NCI-H1092 (cell line): ENCODE results near the gene ST8SIA6.
"Not testable (repeated sequence)": the region's sequence is repeated elsewhere in the genome, so short reads cannot be mapped to it uniquely, and the experiment has no call there.

Experiments
- DNase-seq: peaks from one replicate; lab custom pipeline; 2025; lab: John Stamatoyannopoulos, UW

Gene ST8SIA6, protein sequence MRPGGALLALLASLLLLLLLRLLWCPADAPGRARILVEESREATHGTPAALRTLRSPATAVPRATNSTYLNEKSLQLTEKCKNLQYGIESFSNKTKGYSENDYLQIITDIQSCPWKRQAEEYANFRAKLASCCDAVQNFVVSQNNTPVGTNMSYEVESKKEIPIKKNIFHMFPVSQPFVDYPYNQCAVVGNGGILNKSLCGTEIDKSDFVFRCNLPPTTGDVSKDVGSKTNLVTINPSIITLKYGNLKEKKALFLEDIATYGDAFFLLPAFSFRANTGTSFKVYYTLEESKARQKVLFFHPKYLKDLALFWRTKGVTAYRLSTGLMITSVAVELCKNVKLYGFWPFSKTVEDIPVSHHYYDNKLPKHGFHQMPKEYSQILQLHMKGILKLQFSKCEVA

DNA sequence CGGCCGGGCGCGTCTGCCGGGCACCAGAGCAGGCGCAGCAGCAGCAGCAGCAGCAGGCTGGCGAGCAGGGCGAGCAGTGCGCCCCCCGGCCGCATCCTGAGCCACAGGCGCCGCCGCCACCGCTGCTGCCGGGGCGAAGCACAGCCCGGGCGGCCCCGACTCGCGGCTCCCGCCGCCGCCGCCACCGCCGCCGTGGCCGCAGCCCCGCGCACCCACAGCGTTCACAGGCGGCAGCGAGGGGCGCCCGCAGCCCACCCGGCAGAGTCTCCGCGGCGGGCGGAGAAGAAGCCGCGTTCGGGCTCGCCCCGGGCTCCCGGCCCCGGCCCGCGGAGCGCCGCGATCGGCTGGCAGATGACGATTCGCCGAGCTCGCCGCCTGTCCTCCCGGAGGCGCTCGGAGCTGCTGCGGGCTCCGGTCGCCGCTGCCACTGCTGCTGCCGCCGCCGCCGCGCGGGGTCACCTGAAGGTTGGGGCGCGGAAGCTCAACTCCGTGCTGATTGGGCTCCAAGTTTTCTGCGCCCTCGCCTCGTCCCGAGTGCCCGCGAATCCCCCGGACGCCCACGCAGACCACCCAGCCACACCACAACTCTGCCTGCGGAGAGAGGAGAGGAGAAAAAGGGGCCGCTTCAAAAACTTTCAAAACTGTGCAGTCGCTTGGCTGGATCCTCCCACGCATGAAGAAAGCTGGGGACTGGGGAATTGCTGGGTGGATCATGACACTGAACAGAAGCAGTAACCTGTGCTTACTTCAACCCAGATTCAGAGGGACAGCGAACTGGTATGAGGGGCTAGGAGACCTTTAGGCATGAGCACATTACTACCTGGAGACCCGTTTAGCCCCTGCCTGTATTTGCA lies at the start of gene ST8SIA6:
ST8SIA6 (minus strand) TSS at position 435 of the 854 bp plus-strand sequence; CDS start at position 95, 340 bp downstream.
- no peak for DNase-seq

DNA sequence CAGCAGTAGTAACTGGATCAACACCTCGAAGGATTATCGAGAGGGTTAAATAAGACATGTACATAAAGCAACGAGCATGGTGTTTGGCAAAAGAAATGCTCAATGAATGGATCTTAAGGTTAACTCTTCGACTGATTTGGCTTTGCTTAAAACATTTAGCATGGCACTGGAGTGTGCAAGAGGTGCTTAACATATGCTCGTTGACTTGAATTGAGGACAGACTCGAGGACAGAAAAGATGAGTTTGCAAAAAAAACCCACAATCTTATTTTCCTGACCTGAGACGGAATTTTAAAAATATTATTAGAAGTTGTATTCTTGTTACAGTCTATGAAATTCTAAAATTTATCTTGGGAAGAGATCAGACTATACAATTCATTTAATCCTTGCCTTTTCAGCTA lies 49.4 kb upstream of the ST8SIA6 start:
- DNase-seq = no peak

DNA sequence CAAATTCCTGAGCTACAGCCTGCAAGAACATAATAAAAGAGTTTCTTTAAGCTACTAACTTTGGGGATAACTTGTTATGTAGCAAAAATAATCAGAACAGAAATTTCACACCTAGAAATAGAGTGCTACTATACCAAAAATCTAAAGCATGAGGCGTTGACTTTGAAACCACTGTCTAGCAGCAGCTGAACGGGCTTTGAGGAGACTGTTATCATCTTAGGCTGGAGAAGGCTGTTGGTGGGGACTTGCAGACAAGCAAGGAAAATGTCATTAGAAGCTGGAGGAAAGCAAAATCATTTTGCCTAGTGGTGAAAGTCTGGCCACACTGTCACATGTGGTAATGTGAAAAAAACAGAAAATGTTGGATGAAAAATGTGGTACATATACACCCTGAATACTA lies 48.4 kb upstream of the ST8SIA6 start:
- no peak for DNase-seq

DNA sequence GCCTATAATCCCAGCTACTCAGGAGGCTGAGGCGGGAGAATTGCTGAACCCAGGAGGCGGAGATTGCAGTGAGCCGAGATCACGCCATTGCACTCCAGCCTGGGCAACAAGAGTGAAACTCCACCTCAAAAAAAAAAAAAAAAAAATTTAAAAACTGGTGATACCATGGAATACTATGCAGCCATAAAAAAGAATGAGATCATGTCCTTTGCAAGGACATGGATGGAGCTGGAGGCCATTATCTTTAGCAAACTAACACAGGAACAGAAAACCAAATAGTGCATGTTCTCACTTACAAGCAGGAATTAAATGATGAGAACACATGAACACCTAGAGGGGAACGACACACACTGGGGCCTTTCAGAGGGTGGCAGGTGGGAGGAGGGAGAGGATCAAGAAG lies 44.6 kb upstream of the ST8SIA6 start:
- not testable (repeated sequence) for DNase-seq

DNA sequence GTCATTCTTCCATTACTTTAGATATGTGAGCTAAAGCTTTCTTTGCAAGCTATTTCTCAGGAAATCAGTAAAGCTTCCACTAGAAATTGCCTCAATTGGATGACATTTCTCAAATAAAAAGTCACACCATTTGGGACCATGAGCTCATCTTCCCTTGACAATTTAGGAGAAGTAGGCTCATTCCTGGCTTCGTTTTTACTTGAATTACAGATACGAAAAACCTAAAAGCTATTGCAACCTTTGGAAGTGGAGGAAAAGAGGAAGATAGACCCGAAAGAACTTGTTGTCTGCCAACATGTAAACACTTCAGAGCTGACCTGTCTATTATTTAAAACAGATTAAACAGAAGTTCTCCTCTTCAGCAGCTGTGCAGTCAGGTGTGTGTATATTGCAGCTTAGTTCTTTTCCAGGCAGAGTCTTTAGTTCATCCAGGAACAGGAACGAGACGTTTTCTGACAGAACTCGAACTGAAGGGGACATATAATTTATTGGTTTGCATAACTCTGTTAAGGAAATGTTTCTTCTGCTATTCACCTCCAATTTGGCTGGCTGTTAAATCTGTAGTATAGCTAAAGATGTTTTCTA lies 43.1 kb upstream of the ST8SIA6 start:
- DNase-seq = no peak

DNA sequence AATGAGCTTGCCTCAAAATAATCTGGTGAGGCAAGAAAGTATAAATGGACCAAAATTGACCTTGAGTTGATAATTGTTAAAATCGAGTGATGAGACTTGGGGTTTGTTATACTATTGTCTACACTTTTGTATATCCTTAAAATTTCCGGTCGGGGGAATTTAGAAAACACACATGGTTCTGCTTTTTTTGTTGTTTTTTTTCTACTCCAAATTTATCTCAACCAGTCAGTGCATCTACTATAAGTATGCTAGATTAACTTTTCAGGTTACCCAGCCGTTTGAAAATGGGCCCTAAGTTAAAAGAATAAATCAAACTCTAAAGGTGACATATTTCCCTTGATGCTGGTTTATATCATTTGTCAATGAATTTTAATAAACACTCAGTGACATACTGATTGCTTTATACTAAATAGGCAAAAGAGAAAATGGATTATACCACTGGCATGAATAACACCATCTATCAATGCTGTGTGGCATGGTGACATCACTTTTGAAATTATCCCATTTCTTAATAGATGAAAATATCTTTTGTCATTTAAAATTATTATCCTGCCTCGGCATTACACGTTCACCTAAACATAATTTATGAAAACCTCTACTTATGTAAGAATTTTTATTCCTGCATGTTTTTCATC lies 40.3 kb upstream of the ST8SIA6 start:
- no peak for DNase-seq

DNA sequence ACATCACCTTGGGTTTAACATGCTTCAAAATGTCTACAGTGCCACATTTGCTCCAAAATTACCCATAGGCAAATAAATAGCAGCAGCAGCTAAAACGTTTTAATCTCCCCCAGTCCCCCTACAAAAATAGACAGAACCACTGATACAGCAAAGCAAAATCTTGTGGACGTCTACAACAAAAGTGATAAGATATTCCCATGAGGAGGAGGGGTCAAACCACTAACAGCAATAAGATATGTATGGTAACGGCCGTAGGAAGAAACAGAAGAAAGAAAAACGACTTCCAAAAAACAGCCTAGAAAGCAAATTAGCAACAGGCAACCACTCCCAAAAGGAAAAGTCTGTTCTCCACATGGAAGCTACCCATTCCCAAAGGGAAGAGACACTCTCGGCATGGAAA lies 34.5 kb upstream of the ST8SIA6 start:
- DNase-seq = no peak

DNA sequence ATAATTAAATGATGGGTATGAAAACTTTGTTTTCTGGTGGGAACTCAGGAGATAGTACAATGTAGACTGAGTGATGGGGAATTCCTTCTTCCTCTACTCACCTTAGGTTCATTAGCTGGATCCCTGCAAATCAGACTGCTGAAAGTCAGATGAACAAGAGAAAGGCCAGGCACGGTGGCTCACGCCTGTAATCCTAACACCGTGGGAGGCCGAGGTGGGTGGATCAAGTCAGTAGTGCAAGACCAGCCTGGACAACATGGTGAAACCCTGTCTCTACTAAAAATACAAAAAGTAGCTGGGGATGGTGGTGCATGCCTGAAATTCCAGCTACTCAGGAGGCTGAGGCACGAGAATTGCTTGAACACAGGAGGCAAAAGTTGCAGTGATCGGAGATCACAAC lies 28.7 kb upstream of the ST8SIA6 start:
- no peak for DNase-seq

DNA sequence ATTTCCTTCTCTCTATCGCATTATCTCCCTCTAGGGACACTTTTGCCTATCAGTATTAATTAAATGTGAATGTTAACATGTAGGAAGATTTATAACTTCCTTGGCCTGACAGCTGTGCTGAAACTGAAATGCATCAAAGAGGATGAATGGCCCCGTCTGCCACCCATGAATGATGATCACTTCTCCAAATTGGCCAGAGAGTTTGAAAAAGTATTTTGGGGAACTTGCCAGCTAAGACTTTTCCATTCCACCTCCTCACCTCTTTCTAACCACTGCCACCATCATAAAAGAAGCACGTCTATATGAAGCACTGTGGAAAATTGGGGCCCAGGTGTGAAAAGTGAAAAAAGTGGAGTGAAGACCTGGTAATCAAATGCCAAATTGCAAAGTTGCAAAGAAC lies 25.4 kb upstream of the ST8SIA6 start:
- DNase-seq = no peak

DNA sequence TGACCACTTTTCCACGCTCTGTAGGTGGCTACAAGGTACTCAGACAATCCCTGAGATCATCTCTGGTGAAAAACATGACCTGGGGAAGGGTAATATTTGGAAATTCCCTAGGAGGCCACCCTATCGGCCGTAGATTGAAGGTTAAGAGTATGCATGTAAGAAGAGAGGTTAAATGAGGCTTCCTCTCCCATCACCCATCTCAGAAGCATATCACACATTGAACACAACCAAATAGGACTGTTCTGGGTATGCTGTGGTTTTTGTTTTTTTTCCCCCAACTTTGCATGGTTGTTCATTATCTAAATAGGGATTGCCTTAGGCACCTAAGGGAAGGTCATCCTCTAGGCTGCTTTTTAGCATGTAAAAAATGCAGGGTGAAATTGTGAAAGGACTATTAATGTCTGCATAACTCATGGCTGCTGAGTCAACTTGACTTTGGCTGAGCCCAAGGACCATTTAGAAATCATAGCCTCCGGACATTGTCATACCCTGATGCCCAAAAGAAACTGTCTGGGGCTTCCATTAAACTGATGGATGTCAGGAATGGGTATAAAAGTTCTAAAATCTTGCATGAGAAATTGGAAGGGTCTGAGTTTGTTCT lies 24.7 kb upstream of the ST8SIA6 start:
- DNase-seq = no peak

DNA sequence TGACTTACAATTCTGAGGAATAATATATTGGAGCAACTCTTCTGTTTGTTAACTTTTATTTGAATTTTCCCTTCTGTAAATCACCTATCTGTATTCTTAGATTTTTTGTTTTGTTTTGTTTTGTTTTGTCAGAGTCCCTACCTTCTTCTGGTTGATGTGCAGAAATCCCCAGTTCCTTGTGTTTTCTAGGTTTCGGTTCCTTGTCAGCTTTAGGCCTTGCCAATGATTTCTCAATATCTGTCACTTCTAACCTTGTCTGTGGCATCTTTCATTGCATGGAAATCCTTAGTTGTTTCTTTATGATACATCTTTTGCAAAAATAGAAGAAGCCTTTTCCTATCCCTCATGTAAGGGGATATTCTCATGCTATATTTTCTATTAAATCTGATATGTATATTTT lies 21.7 kb upstream of the ST8SIA6 start:
- DNase-seq = no peak

DNA sequence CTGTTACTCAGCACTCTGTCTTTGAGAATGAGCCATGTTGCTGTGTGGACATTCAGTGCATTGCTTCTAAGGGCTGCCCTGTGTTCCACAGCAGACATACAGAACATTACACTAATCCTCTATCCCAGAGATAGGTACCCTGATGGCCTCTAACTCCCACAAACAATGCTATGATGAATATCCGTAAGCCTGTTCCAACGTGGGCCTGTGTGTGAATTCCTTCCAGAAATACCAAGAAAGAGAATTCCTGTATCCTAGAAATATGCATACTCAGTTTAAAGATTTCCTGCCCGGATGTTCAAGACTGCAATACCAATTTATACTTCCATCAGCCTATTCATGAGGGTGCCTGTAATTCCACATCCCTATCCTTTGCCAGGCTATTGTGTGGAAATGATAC lies 21.3 kb upstream of the ST8SIA6 start:
- no peak for DNase-seq

DNA sequence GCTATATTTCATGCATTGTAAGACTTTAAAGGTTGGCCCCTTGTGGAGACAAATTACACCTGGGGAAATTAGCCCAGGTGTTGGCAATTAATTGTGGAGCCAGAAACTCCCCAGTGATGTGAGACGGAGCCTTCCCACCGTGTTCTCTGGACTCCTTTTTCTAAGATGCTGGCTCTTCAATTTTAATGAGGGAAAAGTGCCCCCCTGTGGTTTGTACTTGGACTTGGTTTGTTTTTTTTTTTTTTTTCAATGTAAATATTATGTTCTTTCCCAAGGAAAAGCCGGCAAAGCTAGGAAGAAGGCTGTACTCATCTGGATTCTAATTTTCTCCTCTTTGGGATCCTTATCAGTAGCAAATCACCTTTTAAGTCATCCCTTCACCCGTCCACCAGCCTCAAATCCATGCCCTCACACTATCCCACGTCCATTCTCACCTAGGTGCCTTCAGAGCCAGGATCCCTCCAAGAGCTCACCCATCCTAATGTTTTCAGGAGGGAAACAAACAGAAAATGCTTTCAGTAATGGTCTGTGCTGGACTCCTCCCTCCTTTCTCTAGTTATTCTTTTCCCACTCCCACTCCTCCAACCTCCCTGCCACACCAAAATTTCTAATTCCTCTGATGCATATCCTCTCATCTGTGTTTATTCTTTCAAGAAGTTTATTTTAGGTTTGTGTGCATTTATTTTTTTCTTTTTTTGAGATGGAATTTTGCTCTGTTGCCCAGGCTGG lies 20.4 kb upstream of the ST8SIA6 start:
- no peak for DNase-seq

DNA sequence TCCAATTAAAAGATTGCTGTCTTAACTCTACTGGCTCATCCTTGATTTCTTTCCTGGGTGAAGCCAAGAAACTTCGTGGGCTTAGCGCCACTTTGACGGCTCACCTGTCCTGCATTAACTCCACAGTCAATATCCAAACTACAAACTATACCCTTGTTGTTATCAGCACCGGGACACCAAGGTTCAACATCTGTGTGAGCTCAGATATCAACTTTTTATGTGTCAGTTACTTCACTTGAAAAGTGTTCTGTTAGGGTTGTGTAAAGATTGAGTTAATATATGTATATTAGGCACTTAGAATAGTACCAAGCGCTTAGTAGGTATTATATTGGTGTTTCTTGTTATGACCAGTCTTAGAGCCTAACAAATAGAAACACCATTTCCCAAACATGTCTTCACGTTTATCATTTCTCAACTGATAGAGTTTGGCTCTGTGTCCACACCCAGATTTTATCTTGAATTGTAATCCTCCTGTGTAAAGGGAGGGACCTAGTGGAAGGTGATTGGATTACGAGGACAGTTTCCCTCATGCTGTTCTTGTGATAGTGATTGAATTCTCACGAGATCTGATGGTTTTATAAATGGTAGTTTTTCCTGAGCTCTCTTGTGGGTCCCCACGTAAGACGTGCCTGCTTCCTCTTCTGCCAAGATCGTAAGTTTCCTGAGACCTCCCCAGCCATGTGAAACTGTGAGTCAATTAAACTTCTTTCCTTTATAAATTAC lies 19.0 kb upstream of the ST8SIA6 start:
- DNase-seq = no peak

DNA sequence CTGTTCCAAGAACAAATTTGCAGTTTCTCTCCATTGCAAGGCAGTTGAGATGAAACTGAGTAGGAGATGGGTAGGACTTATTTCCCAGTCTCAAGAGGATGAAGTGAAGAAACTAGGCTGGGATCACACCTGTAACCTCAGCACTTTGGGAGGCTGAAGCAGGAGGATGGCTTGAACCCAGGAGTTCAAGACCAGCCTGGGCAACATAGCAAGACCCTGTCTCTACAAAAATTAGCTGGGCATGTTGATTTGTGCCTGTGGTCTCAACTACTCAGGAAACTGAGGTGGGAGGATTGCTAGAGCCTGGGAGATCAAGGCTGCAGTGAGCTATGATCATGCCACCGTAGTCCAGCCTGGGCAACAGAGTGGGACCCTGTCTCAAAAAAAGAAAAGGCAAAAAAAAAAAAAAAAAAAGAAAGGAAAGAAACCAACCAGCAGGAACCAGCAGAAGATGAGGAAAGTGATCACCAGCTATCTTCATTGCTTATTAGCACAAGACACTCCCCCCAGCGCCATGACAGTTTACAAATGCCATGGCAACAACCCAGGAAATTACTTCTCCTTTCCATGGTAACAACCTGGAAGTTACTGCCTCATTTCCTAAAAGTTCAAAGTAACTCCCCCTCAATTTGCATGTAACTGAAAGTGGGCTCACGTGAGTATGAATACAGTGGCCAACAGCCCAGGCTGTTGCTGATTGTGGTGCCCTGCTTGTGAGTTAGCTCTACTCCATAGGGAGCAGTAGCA lies 18.3 kb upstream of the ST8SIA6 start:
- DNase-seq = no peak

DNA sequence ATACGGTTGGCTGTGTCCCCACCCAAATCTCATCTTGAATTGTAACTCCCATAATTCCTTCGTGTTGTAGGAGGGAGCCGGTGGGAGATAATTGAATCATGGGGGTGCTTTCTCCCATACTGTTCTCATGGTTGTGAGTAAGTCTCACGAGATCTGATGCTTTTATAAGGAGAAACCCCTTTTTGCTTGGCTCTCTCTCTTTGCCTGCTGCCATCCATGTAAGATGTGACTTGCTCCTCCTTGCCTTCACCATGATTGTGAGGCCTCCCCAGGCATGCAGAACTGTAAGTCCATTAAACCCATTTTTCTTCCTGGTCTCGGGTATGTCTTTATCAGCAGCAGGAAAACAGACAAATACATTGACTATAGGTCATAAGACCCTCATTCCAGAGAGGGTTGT lies 15.9 kb upstream of the ST8SIA6 start:
- DNase-seq = no peak

DNA sequence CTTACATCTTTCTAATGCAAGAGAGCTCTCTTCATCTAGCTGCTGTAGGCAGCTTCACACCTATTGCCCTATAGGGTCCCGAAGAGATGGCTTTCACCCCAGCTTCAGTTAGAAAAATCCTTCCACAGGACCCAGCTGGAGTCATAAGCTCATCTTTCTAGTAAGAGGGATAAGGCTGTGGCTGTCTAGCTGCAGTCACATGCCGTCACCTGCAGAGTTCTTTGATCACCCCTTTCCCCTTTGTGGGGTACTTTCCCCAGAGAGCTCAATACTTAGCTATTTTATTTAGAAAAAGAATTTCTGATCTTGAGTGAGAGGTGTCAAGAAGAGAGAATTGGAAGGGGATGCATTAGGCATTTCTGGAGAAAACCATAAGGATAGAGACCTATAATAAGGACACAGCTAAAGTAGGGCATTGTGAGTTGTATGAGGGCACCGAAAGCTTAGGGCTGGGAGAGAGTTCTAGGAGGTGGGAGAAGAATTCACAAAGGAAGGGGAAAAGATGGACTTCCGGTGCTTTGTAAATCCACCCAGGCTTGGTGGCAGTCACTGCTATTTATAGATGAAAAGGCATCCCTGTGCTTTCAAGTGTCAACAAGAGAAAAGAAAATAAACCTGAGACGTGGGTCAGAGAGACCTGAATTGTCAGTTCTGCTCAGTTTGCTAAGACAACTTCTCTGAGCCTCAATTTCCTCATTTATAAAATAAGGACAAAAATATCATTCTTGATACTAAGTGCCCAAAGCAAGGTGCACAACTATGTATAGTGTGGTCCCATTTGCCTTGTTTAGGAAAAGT lies 11.1 kb upstream of the ST8SIA6 start:
- no peak for DNase-seq

DNA sequence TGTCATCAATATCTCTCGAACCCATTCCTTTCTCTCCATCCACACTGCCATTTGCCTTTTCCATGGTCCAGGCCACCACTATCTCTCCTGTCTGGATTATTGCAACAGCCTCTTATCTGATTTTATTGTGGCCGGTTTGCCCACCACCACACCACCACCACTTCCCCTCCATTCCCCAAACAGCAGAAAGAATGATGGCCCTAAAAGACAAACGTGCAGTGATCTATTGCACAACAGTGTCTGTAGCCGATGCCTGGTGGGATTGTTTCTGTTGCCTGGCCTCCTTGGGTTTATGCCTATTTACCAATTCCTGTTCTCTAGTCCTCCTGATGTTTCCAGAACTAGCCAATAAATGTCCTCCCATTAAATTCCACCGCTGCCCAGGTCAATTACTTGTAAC lies 10.2 kb upstream of the ST8SIA6 start:
- DNase-seq = no peak

DNA sequence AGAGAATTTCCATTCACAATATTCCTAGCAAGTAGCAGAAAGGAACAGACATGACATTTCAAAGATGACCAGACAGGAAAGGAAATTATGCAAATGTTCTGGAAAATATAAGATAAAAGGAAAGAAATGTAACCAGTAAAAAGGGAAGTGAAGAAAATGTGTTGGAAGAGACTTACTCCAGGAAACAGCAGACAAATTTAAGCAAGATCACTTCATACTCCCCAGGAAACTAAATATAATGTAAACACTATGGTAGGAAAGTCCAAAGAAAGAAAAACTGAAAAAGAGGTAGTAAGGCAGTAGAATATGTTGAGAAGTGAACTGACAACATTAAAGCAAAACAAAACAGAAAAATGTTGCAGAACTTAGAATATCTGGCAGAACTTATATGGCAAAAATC lies 6.4 kb upstream of the ST8SIA6 start:
- DNase-seq = no peak
